SJSA1 (cell line): Measurements from ENCODE around the gene EHF. TPM values are rescaled to one million over a fixed set of nuclear protein-coding genes. Genes with fewer than 3 reads are reported as not detected.
"Not testable (repeated sequence)": the region's sequence is repeated elsewhere in the genome, so short reads cannot be mapped to it uniquely, and the experiment has no call there.

Source experiments
- DNase-seq, 2 experiments: peaks; one replicate each; pipeline ENCODE4 v3.0.0-alpha.2; 2015 to 2020; ENCODE audit warnings: low spot score in 2 of 2, low read depth in 1 of 2
- H3K27ac ChIP-seq: fragments of 250-450 bp; sonication (Bioruptor Pico); 2 replicates; pipeline ENCODE4 v1.5.1; 2020; ENCODE audit warnings: mild to moderate bottlenecking, moderate library complexity
- H3K27me3 ChIP-seq: fragments of 250-450 bp; sonication (Bioruptor Pico); replicated peaks from 2 replicates; pipeline ENCODE4 v1.5.1; 2020; ENCODE audit warnings: mild to moderate bottlenecking, moderate library complexity
- H3K36me3 ChIP-seq: fragments of 250-450 bp; sonication (Bioruptor Pico); 2 replicates; pipeline ENCODE4 v1.5.1; 2020; ENCODE audit warnings: mild to moderate bottlenecking
- H3K4me1 ChIP-seq: fragments of 250-450 bp; sonication (Bioruptor Pico); replicated peaks from 2 replicates; pipeline ENCODE4 v1.6.1; 2021; ENCODE audit warnings: mild to moderate bottlenecking
- H3K4me3 ChIP-seq: fragments of 250-450 bp; sonication (Bioruptor Pico); 2 replicates; pipeline ENCODE4 v1.5.1; 2020; ENCODE audit warnings: mild to moderate bottlenecking
- H3K9me3 ChIP-seq: fragments of 250-450 bp; sonication (Bioruptor Pico); replicated peaks from 2 replicates; pipeline ENCODE4 v1.5.1; 2020; ENCODE audit warnings: mild to moderate bottlenecking
- total RNA-seq: library from RNA; depleted of rRNA; stranded (reverse); fragments of >200 nt; shearing (Covaris generic); gene quantifications from 2 replicates; pipeline ENCODE4 v1.2.3, GENCODE V29; 2014; rRNA removed

EHF gene
- total RNA-seq, 1 experiment from 2014 or later: not detected

- not testable (repeated sequence) for H3K9me3 ChIP-seq, H3K27ac ChIP-seq, H3K27me3 ChIP-seq, DNase-seq, H3K4me1 ChIP-seq, H3K36me3 ChIP-seq, H3K4me3 ChIP-seq
Measured at GRCh38 chr11:34692299-34692698, 71.4 kb downstream of the EHF start.

GRCh38 chr11:34696862-34697261 lies 76.0 kb downstream of the EHF start:
- Histone ChIP-seq H3K4me1 (no peaks in the 10 kb centered on the region), H3K27me3 (no peaks in the 10 kb centered on the region), H3K4me3 (no peak overlapping the region), H3K9me3 (no peaks in the 10 kb centered on the region), H3K27ac (no peak overlapping the region), H3K36me3 (no peaks in the 10 kb centered on the region)
- no peak for DNase-seq

- Histone ChIP-seq H3K27ac (no peak overlapping the region), H3K27me3 (no peaks in the 10 kb centered on the region; the same call in 1 of the 2 replicates), H3K4me1 (no peaks in the 10 kb centered on the region), H3K36me3 (no peaks in the 10 kb centered on the region), H3K4me3 (no peak overlapping the region), H3K9me3 (0 out of 2 replicates have a peak, but pooled peaks cover 2% of the 10 kb centered on the region)
- no peak for DNase-seq
Measured at GRCh38 chr11:34706709-34707461, 86.0 kb downstream of the EHF start.

- no peak for DNase-seq
- Histone ChIP-seq H3K27ac (no peak overlapping the region), H3K4me3 (no peak overlapping the region), H3K4me1 (no peaks in the 10 kb centered on the region), H3K36me3 (no peaks in the 10 kb centered on the region), H3K27me3 (no peaks in the 10 kb centered on the region; the same call in 1 of the 2 replicates), H3K9me3 (0 out of 2 replicates have a peak, but pooled peaks cover 2% of the 10 kb centered on the region)
Measured at GRCh38 chr11:34707462-34707840, 86.6 kb downstream of the EHF start.

Other genes starting within 250 kb of the EHF start
- 38.8 and 53.9 TPM in 2 replicates for gene CAT, start 182.2 kb upstream of the EHF start, total RNA-seq
- gene ELF5, start 107.3 kb upstream of the EHF start, total RNA-seq: not detected in 2 replicates